Stimulated activated CD4-positive, alpha-beta T cell treated with anti-CD3 and anti-CD28 coated beads, Interleukin-4, amount 100 ng/mL, for 4 hours (primary cell): ENCODE results near the gene AOAH.

Experiments used
- DNase-seq, 2 experiments: peaks; one replicate each; pipeline ENCODE4 v3.0.0-alpha.2; 2020

The AOAH gene

GRCh38 chr7:36598054-36598674 is 126.1 kb downstream of the AOAH start:
- DNase-seq = no peak

GRCh38 chr7:36597090-36597773 is 127.1 kb downstream of the AOAH start:
- DNase-seq = no peak

- DNase-seq = no peak
Measured at GRCh38 chr7:36594445-36594844, 129.8 kb downstream of the AOAH start.

- DNase-seq = no peak
Measured at GRCh38 chr7:36591636-36592035, 132.7 kb downstream of the AOAH start.

- no peak for DNase-seq
Measured at GRCh38 chr7:36589391-36589790, 134.9 kb downstream of the AOAH start.

- DNase-seq = no peak
Measured at GRCh38 chr7:36583318-36583717, 141.0 kb downstream of the AOAH start.

GRCh38 chr7:36575832-36576231 is 148.5 kb downstream of the AOAH start:
- no peak for DNase-seq

- no peak for DNase-seq
Measured at GRCh38 chr7:36573066-36573465, 151.2 kb downstream of the AOAH start.

GRCh38 chr7:36571190-36571560 is 153.1 kb downstream of the AOAH start:
- no peak for DNase-seq

- DNase-seq = no peak
Measured at GRCh38 chr7:36570528-36571189, 153.6 kb downstream of the AOAH start.

GRCh38 chr7:36568452-36568849 is 155.8 kb downstream of the AOAH start:
- no peak for DNase-seq

- no peak for DNase-seq
Measured at GRCh38 chr7:36567699-36568451, 156.4 kb downstream of the AOAH start.

GRCh38 chr7:36565792-36566356 is 158.4 kb downstream of the AOAH start:
- DNase-seq = no peak

GRCh38 chr7:36564489-36564888 is 159.8 kb downstream of the AOAH start:
- DNase-seq = no peak

- DNase-seq = no peak
Measured at GRCh38 chr7:36563706-36564327, 160.5 kb downstream of the AOAH start.

- DNase-seq = no peak
Measured at GRCh38 chr7:36562121-36562520, 162.2 kb downstream of the AOAH start.

- DNase-seq = no peak
Measured at GRCh38 chr7:36549029-36549428, 175.3 kb downstream of the AOAH start.

GRCh38 chr7:36547416-36547815 is 176.9 kb downstream of the AOAH start:
- DNase-seq = no peak

- no peak for DNase-seq
Measured at GRCh38 chr7:36546331-36546730, 178.0 kb downstream of the AOAH start.

GRCh38 chr7:36545291-36545690 is 179.0 kb downstream of the AOAH start:
- no peak for DNase-seq

- DNase-seq = no peak
Measured at GRCh38 chr7:36538126-36538525, 186.2 kb downstream of the AOAH start.

- no peak for DNase-seq
Measured at GRCh38 chr7:36535866-36536664, 188.2 kb downstream of the AOAH start.
